Vagina (tissue), 2 donors: ENCODE results near the gene BICD2. TPM values are rescaled to one million over a fixed set of nuclear protein-coding genes. Genes with fewer than 3 reads are reported as not detected.
"Not testable (repeated sequence)": the region's sequence is repeated elsewhere in the genome, so short reads cannot be mapped to it uniquely, and the experiment has no call there.

Source experiments
- DNase-seq, 2 donors: peaks; one replicate each; pipeline ENCODE4 v3.0.0-alpha.2; 2017; ENCODE audit errors: extremely low spot score in 2 of 2
- H3K27ac ChIP-seq: fragments of 200-600 bp; sonication (generic); one replicate; pipeline ENCODE4 v1.5.1; 2019
- H3K27me3 ChIP-seq: fragments of 200-600 bp; sonication (generic); one replicate; pipeline ENCODE4 v1.5.1; 2019
- H3K36me3 ChIP-seq, 2 donors: fragments of 200-600 bp; sonication (generic); one replicate each; pipeline ENCODE4 v1.5.1; 2017 to 2019
- H3K4me1 ChIP-seq: fragments of 200-600 bp; sonication (generic); one replicate; pipeline ENCODE4 v1.5.1; 2019
- H3K4me3 ChIP-seq, 2 donors: fragments of 200-600 bp; sonication (generic); 1 replicate in 1 of 2; 2 replicates in 1 of 2; pipeline ENCODE4 v1.5.1; 2016 to 2019
- H3K9me3 ChIP-seq: fragments of 200-600 bp; sonication (generic); one replicate; pipeline ENCODE4 v1.5.1; 2019
- POLR2A ChIP-seq, 2 donors: fragments of 450-650 bp; IDR thresholded peaks; one replicate each; pipeline ENCODE4 v1.6.1; 2017; ENCODE audit warnings: antibody characterized with exemption in 2 of 2, mild to moderate bottlenecking in 2 of 2, moderate library complexity in 2 of 2
- POLR2AphosphoS5 ChIP-seq, 2 donors: sonication (generic); formaldehyde crosslinking; IDR thresholded peaks; one replicate each; pipeline ENCODE4 v1.9.0; 2017; ENCODE audit warnings: antibody characterized with exemption in 2 of 2, mild to moderate bottlenecking in 2 of 2, low read depth in 1 of 2; ENCODE audit not compliant: insufficient read depth in 1 of 2
- intact Hi-C: fragments of 100-400 bp; cut with DNase I; formaldehyde crosslinking; loops from one replicate; pipeline ENCODE4 v1.15.1; 2023
- total RNA-seq: library from RNA; depleted of rRNA; stranded (reverse); fragments of >200 nt; gene quantifications from one replicate; pipeline ENCODE4 v1.2.3, GENCODE V29; 2016
- TF ChIP-seq, protein P1 (sequence below), 3 experiments: fragments of 450-650 bp in 2 of 3; fragments of 200-600 bp in 1 of 3; sonication (generic) in 1 of 3; IDR thresholded peaks; one replicate each; pipeline ENCODE4 v1.5.1; 2017 to 2019; ENCODE audit warnings: antibody characterized with exemption in 3 of 3, mild to moderate bottlenecking in 2 of 3, moderate library complexity in 2 of 3

Gene BICD2
- total RNA-seq, 1 donor from 2014 or later: 82.7 TPM

DNA sequence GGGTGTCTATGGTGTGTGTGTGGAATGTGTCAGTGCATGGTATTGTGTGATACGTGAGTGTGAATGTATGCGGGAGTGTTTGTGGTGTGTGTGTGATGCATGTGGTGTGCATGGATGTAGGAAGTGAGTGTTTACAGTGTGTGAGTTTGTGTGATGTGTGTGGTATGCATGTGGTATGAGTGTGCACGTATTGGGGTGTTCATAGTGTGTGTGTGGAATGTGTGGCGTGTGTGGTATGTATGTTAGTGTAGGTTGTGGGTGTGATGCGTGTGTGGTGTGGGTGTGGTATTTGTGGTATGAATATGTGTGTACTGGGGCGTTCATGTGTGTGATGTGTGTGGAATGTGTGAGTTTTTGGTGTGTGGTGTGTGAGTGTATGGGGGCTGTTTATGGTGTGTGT is 40.1 kb upstream of the BICD2 start:
- no peaks in the 10 kb centered on the region for H3K9me3 ChIP-seq
- H3K4me3 ChIP-seq: no peak overlapping the region
- peaks cover 29% of the 10 kb centered on the region for H3K4me1 ChIP-seq
- peaks cover 18% of the 10 kb centered on the region for H3K27me3 ChIP-seq
- H3K27ac ChIP-seq: no peak overlapping the region
- DNase-seq: no peak
- no peaks in the 10 kb centered on the region for H3K36me3 ChIP-seq
- TF ChIP-seq POLR2AphosphoS5 (IDR thresholded peaks at IDR 0.05; ENCODE audit: insufficient read depth in 1 of 2, low read depth in 1 of 2): no peak
- TF ChIP-seq, protein P1, sequence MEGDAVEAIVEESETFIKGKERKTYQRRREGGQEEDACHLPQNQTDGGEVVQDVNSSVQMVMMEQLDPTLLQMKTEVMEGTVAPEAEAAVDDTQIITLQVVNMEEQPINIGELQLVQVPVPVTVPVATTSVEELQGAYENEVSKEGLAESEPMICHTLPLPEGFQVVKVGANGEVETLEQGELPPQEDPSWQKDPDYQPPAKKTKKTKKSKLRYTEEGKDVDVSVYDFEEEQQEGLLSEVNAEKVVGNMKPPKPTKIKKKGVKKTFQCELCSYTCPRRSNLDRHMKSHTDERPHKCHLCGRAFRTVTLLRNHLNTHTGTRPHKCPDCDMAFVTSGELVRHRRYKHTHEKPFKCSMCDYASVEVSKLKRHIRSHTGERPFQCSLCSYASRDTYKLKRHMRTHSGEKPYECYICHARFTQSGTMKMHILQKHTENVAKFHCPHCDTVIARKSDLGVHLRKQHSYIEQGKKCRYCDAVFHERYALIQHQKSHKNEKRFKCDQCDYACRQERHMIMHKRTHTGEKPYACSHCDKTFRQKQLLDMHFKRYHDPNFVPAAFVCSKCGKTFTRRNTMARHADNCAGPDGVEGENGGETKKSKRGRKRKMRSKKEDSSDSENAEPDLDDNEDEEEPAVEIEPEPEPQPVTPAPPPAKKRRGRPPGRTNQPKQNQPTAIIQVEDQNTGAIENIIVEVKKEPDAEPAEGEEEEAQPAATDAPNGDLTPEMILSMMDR (IDR thresholded peaks at IDR 0.05): no peak
- intact Hi-C loops: no loop called here

GRCh38 chr9:92798358-92798757 is 33.7 kb upstream of the BICD2 start:
- H3K4me3 ChIP-seq: no peak overlapping the region
- intact Hi-C loops: no loop called here
- no peaks in the 10 kb centered on the region for H3K36me3 ChIP-seq
- no peak overlapping the region for H3K27ac ChIP-seq
- no peaks in the 10 kb centered on the region for H3K27me3 ChIP-seq
- H3K9me3 ChIP-seq: no peaks in the 10 kb centered on the region
- no peak for TF ChIP-seq POLR2A (IDR thresholded peaks at IDR 0.05)
- TF ChIP-seq POLR2AphosphoS5 (IDR thresholded peaks at IDR 0.05; ENCODE audit: insufficient read depth in 1 of 2, low read depth in 1 of 2): no peak
- TF ChIP-seq, protein P1 (IDR thresholded peaks at IDR 0.05): no peak
- DNase-seq: no peak
- no peaks in the 10 kb centered on the region for H3K4me1 ChIP-seq

DNA sequence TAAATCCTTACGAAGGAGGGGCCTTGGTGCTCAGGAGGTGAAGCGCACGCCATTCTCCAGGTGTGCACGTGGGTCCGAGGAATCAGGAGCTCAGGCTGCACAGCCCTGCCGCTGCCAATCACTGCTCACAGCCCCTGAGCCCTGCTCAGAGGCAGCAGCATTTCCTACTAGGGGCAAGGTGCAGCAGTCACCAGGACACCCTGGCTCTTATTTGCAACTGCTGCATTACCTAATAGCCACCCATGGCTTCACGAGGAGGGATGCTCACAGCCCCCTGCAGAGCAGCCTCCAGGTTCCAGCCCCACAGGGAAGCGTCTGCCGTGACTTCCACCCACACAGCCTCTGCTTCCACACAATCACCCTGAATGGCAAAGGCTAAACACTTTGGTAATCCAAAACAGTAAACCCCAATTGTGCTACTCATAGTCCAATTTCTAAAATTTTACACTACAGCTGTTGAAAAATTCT is 31.7 kb upstream of the BICD2 start:
- H3K4me3 ChIP-seq, H3K4me1 ChIP-seq, H3K36me3 ChIP-seq, H3K27me3 ChIP-seq, H3K9me3 ChIP-seq, H3K27ac ChIP-seq, DNase-seq, intact Hi-C loops: not testable (repeated sequence)

DNA sequence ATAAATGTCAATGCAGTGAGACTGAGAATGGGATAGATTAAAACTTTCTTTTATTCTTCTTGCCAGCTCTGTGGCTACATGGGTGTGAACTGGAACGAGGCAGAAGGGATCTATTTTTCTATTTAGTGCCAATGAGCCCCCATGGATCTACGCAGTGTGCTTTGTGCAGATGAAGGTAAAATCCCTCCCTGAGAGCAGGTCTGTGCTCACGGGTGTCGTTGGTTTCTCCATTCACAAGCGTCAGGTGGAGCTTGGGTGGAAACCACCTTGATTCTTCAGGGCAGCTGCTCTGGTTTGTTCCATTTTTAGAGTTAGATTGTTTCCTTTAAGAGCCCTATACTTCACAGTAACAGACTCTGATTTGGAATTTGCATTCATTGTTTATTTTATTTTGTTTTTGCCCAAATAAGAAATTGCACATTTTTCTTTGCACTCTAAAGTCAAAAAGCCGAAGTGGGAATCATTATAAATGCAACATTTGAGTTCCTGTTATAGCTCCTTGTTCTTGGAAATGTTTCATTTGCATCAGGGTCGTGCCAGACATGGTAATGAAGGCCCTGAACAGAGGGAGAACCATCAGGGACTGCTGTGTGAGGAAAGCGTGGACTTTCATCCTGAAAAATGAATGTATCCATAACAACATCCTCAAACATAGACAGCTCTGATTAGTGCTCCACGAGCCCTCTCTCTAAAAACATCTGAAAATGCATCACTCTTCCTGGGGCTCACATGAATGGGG is 31.1 kb upstream of the BICD2 start:
- Histone ChIP-seq H3K36me3 (no peaks in the 10 kb centered on the region), H3K4me3 (no peak overlapping the region), H3K27ac (no peak overlapping the region), H3K27me3 (no peaks in the 10 kb centered on the region), H3K4me1 (no peaks in the 10 kb centered on the region), H3K9me3 (no peaks in the 10 kb centered on the region)
- intact Hi-C loops: no loop called here
- TF ChIP-seq POLR2A (IDR thresholded peaks at IDR 0.05) (no peak), POLR2AphosphoS5 (IDR thresholded peaks at IDR 0.05; ENCODE audit: insufficient read depth in 1 of 2, low read depth in 1 of 2) (no peak)
- TF ChIP-seq, protein P1 (IDR thresholded peaks at IDR 0.05): no peak
- no peak for DNase-seq

DNA sequence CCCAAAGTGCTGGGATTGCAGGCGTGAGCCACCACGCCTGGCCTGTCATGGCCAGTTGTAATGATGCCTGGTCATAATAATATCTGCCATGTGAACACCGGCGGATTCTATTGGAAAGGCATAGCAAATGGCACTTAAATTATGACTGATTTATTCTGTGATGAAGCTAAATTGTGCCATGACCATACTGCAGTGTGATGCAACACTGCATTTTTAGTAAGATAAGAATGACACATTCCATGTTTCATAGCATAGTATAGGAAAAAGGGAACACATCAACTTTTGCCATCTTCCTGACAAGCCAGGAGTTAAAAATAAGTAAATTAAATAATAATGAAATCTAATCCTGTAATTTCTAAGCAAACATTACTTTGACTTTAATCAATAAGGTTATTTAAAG is 30.4 kb upstream of the BICD2 start:
- intact Hi-C loops: no loop called here
- Histone ChIP-seq H3K27me3 (no peaks in the 10 kb centered on the region), H3K27ac (no peak overlapping the region)

More for the DNA sequence above, 30.4 kb upstream of the BICD2 start:
- no peak overlapping the region for H3K4me3 ChIP-seq
- TF ChIP-seq POLR2AphosphoS5 (IDR thresholded peaks at IDR 0.05; ENCODE audit: insufficient read depth in 1 of 2, low read depth in 1 of 2): no peak
- TF ChIP-seq, protein P1 (IDR thresholded peaks at IDR 0.05): no peak
- TF ChIP-seq POLR2A (IDR thresholded peaks at IDR 0.05): no peak
- no peaks in the 10 kb centered on the region for H3K4me1 ChIP-seq
- H3K36me3 ChIP-seq: no peaks in the 10 kb centered on the region
- no peak for DNase-seq
- H3K9me3 ChIP-seq: no peaks in the 10 kb centered on the region
